HCT116 (cell line): ENCODE results near the gene RASGEF1C. TPM values are rescaled to one million over a fixed set of nuclear protein-coding genes. Genes with fewer than 3 reads are reported as not detected.

Source experiments
- ATAC-seq: fragments of 200-7000 bp; cut with Tn5 transposase; 2 replicates; pipeline ENCODE4 v1.9.1; 2020; ENCODE audit warnings: mild to moderate bottlenecking, moderate library complexity
- BruUV-seq: library from RNA; stranded (reverse); fragments of 400-500 nt; replicated peaks from 2 replicates; lab custom pipeline; 2021; lab: Mats Ljungman, UMichigan
- CTCF ChIA-PET: fragments of 300-600 bp; sonication (Branson Sonifier 250); formaldehyde crosslinking; loops from one replicate; lab custom pipeline; 2021; ENCODE audit warnings: antibody characterized with exemption; lab: Charles Lee
- POLR2A ChIA-PET: fragments of 300-600, 350-600 bp; sonication (Branson Sonifier 250); formaldehyde crosslinking; loops from one replicate; lab custom pipeline; 2021; ENCODE audit warnings: antibody characterized with exemption; lab: Charles Lee
- RAD21 ChIA-PET, 2 experiments: fragments of 300-600 bp; sonication (Branson Sonifier 250); formaldehyde crosslinking; loops; one replicate each; lab custom pipeline; 2023; ENCODE audit warnings: low total read pairs in 2 of 2; ENCODE audit not compliant: uncharacterized antibody in 2 of 2, unreplicated experiment in 2 of 2, low non-redundant PET in 1 of 2; lab: Charles Lee
- DNase-seq: peaks from one replicate; pipeline ENCODE4 v3.0.0-alpha.2; 2010; ENCODE audit warnings: low read depth, low spot score
- H2AFZ ChIP-seq: fragments of 200-600 bp; shearing (Covaris generic), sonication (generic); 2 replicates; pipeline ENCODE4 v1.6.1; 2017; ENCODE audit warnings: low read depth, mixed run types, mixed read lengths, antibody characterized with exemption, low read length; ENCODE audit not compliant: poor library complexity, severe bottlenecking
- H3K27ac ChIP-seq: 2 replicates; pipeline ENCODE4 v1.5.1; 2012; ENCODE audit warnings: low read depth, low read length
- H3K27me3 ChIP-seq: fragments of 200-600 bp; sonication (generic); 2 replicates; pipeline ENCODE4 v1.6.1; 2016; ENCODE audit warnings: mixed run types, low read length, mixed read lengths; ENCODE audit not compliant: insufficient read depth
- H3K36me3 ChIP-seq, 2 experiments: fragments of 200-500 bp in 1 of 2; fragments of 200-600 bp in 1 of 2; sonication (Bioruptor generic) in 1 of 2; sonication (generic) in 1 of 2; 2 replicates each; pipeline versions ENCODE4 v1.5.1 to v1.6.1; 2014 to 2016; ENCODE audit warnings: low read length in 2 of 2, inconsistent platforms in 1 of 2, mixed read lengths in 1 of 2, mixed run types in 1 of 2; ENCODE audit not compliant: insufficient read depth in 2 of 2, control insufficient read depth in 1 of 2
- H3K4me1 ChIP-seq, 2 experiments: fragments of 200-600 bp in 1 of 2; sonication (generic) in 1 of 2; 2 replicates each; pipeline versions ENCODE4 v1.5.1 to v1.6.1; 2012 to 2017; ENCODE audit warnings: low read length in 2 of 2, inconsistent platforms in 1 of 2, mild to moderate bottlenecking in 1 of 2, mixed read lengths in 1 of 2, mixed run types in 1 of 2, moderate library complexity in 1 of 2; ENCODE audit not compliant: insufficient read depth in 2 of 2, control insufficient read depth in 1 of 2
- H3K4me2 ChIP-seq: fragments of 200-600 bp; sonication (generic); 2 replicates; pipeline ENCODE4 v1.6.1; 2017; ENCODE audit warnings: mixed run types, low read length, mixed read lengths
- H3K4me3 ChIP-seq, 2 experiments: fragments of 200-600 bp in 1 of 2; sonication (generic) in 1 of 2; replicated peaks in 1 of 2; 2 replicates each; pipeline ENCODE4 v1.5.1; 2011 to 2016; ENCODE audit warnings: low read length in 2 of 2, control low read depth in 1 of 2, low read depth in 1 of 2, mild to moderate bottlenecking in 1 of 2, mixed read lengths in 1 of 2, mixed run types in 1 of 2
- H3K79me2 ChIP-seq: fragments of 200-600 bp; sonication (generic); 2 replicates; pipeline ENCODE4 v1.6.1; 2017; ENCODE audit warnings: mild to moderate bottlenecking, mixed run types, low read length, moderate library complexity, mixed read lengths; ENCODE audit not compliant: insufficient read depth
- H3K9ac ChIP-seq: fragments of 200-600 bp; sonication (generic); 2 replicates; pipeline ENCODE4 v1.6.1; 2016; ENCODE audit warnings: low read length, mixed read lengths
- H3K9me2 ChIP-seq: fragments of 200-600 bp; sonication (generic), shearing (Covaris generic); 2 replicates; pipeline ENCODE4 v1.6.1; 2017; ENCODE audit warnings: mixed run types, mild to moderate bottlenecking, moderate library complexity; ENCODE audit not compliant: insufficient read depth
- H3K9me3 ChIP-seq, 2 experiments: fragments of 200-500 bp in 1 of 2; fragments of 200-600 bp in 1 of 2; sonication (Bioruptor generic) in 1 of 2; sonication (generic) in 1 of 2; 2 replicates each; pipeline ENCODE4 v1.6.1; 2014 to 2017; ENCODE audit warnings: low read length in 2 of 2, mixed read lengths in 2 of 2, inconsistent platforms in 1 of 2, low read depth in 1 of 2, mild to moderate bottlenecking in 1 of 2, mixed run types in 1 of 2, moderate library complexity in 1 of 2; ENCODE audit not compliant: control insufficient read depth in 1 of 2, insufficient read depth in 1 of 2
- H4K20me1 ChIP-seq: fragments of 200-600 bp; sonication (generic), shearing (Covaris generic); 2 replicates; pipeline ENCODE4 v1.6.1; 2017; ENCODE audit warnings: mixed run types, mild to moderate bottlenecking, moderate library complexity; ENCODE audit not compliant: insufficient read depth
- CBX3 ChIP-seq: IDR thresholded peaks from 2 replicates; pipeline ENCODE4 v1.6.1; 2012; ENCODE audit warnings: low read depth
- ELF1 ChIP-seq: IDR thresholded peaks from 2 replicates; pipeline ENCODE4 v1.6.1; 2012; ENCODE audit warnings: low read depth, borderline replicate concordance
- FOSL1 ChIP-seq: IDR thresholded peaks from 2 replicates; pipeline ENCODE4 v1.6.1; 2012; ENCODE audit warnings: low read depth
- POLR2AphosphoS5 ChIP-seq: IDR thresholded peaks from 2 replicates; pipeline ENCODE4 v1.6.1; 2011; ENCODE audit warnings: mild to moderate bottlenecking, low read depth, low read length, moderate library complexity
- RAD21 ChIP-seq: IDR thresholded peaks from 2 replicates; pipeline ENCODE4 v1.6.1; 2012; ENCODE audit warnings: low read depth, mild to moderate bottlenecking
- REST ChIP-seq: IDR thresholded peaks from 2 replicates; pipeline ENCODE4 v1.6.1; 2012; ENCODE audit warnings: low read depth
- SRF ChIP-seq: IDR thresholded peaks from 2 replicates; pipeline ENCODE4 v1.6.1; 2012; ENCODE audit warnings: low read depth
- YY1 ChIP-seq: IDR thresholded peaks from 2 replicates; pipeline ENCODE4 v1.6.1; 2011; ENCODE audit warnings: low read length, low read depth, moderate library complexity, mild to moderate bottlenecking; ENCODE audit not compliant: insufficient replicate concordance; ENCODE audit errors: extremely low read depth
- ZBTB33 ChIP-seq: IDR thresholded peaks from 2 replicates; pipeline ENCODE4 v1.6.1; 2011; ENCODE audit warnings: mild to moderate bottlenecking, low read length, moderate library complexity; ENCODE audit not compliant: insufficient replicate concordance; ENCODE audit errors: extremely low read depth
- ZFX ChIP-seq: fragments of 450-650 bp; IDR thresholded peaks from 2 replicates; pipeline ENCODE4 v1.6.1; 2017
- intact Hi-C: fragments of 100-400 bp; cut with micrococcal nuclease; formaldehyde crosslinking; loops from 2 replicates; pipeline ENCODE4 v1.10.0; 2022
- total RNA-seq: library from RNA; stranded (reverse); gene quantifications from one replicate; pipeline ENCODE4 v1.2.1, GENCODE V29; 2021; ENCODE audit not compliant: unreplicated experiment

The RASGEF1C gene
- total RNA-seq, 1 experiment from 2014 or later, result 1.2 TPM

- ATAC-seq (no peak), DNase-seq (no peak)
- no TSS peak for BruUV-seq
- no peaks in the 10 kb centered on the region for H3K27me3 ChIP-seq
- H3K4me1 ChIP-seq, result peaks cover 0 to 10% of the 10 kb centered on the region in 2 experiments; a peak in 1 of 4 replicates
- intact Hi-C loops, result loop anchor here (10.0 kb wide), 1 partner anchor 173 kb away; the partner anchor contains the start of gene MAPK9
- no peak overlapping the region for H2AFZ ChIP-seq
- TF ChIP-seq FOSL1 (no peak), ZBTB33 (no peak), SRF (no peak), ZFX (no peak), REST (no peak), POLR2AphosphoS5 (no peak), ELF1 (no peak), RAD21 (no peak), YY1 (no peak), CBX3 (no peak)
- H3K9me3 ChIP-seq, result no peaks in the 10 kb centered on the region
- H4K20me1 ChIP-seq, result no peaks in the 10 kb centered on the region
- no peak overlapping the region for H3K9ac ChIP-seq
- H3K4me3 ChIP-seq, result no peak overlapping the region
- ChIA-PET POLR2A (no interaction called here), CTCF (interaction anchor here (0.7 kb wide), 1 partner anchor 180 kb away, joined by 5 read pairs; no protein-coding TSS in a partner anchor), RAD21 (no interaction called here)
- no peaks in the 10 kb centered on the region for H3K36me3 ChIP-seq
- H3K4me2 ChIP-seq, result no peak overlapping the region
- no peaks in the 10 kb centered on the region for H3K9me2 ChIP-seq
- H3K27ac ChIP-seq, result no peak overlapping the region
- H3K79me2 ChIP-seq, result no peaks in the 10 kb centered on the region
Measured at GRCh38 chr5:180121826-180122413, 87.1 kb downstream of the RASGEF1C start.
